Measurements from ENCODE around the gene ADORA3.

Gene ADORA3

DNA sequence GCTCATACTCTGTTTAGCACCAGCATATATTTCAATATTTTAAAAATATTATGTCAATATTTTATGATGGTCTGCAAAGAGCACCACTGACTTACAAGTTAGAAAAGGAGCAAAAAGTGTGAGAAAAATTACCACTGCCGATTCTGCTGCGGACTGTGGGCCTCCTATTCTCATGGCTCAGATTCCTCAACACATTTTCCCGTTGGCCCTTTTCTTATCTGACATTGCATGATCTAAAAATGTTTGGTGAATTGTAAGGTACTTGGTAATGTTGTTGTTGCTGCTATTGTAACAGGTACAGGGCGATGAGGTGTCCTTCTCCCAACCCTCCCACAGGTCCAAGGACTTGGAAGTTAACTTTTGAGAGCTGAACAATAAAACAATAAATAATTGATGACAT is 28.9 kb downstream of the ADORA3 start:
- no peak for DNase-seq (ENCODE audit: low spot score)

DNA sequence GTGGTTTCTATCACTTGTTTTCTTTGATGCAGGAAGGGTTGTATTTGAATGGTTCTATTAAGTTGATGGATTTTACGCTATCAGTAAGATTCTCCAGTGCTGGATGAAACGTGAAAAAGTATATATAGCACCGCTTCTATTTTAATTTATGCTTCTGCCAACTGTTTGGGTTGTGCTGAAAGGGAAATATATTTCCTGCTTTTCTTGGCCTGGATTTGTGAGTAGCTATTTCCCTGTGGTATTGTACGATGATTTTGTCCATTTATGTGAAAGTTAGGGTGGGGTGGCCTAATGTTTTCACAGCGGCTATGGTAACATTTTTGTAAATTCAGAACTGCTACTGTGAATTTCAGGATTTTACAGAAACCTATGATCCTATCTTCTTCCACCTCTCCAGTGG is 29.3 kb downstream of the ADORA3 start:
- no peak for DNase-seq (ENCODE audit: low spot score)

- no peak for DNase-seq (ENCODE audit: low spot score)
Measured at GRCh38 chr1:111471538-111471937, 31.9 kb downstream of the ADORA3 start.

GRCh38 chr1:111471012-111471411 is 32.4 kb downstream of the ADORA3 start:
- peak; percentile 65 for DNase-seq (ENCODE audit: low spot score)

DNA sequence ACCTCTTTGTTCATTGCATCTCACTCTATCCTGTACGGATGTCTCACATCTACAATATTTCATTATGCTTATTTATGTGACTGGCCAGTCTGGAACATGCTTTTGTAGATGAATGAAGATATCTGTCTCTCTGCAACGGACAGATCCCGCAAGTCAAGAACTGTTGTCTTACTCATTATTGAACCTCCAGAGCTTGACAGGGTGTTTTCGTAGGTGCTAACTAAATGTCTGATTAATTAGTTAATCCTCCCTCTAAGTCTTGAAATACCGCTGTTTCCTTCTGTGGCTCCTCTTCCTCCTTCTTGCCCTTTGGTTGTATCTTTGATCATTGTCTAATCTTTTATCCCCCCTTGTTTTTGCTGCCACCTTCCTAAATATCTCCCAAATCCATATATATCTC is 32.8 kb downstream of the ADORA3 start:
- DNase-seq (ENCODE audit: low spot score), result no peak

DNA sequence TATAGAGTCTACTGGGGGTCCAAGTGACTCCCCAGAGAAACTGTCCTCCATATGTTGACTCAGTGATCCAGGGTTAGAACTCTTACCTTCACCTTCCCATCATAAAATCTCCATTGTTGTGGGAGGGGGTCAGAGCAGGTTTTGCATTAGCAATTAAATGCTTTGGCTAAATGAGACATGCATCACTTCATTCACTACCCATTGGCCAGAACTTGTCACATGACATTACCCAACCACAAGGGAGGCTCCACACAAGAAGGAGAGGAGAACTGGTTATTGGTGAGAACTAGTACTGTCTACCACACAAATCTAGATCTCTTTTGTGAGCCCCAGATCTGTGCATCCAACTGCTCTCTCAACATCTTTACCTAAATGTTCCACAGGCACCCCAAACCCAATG is 33.9 kb downstream of the ADORA3 start:
- no peak for DNase-seq (ENCODE audit: low spot score)

DNA sequence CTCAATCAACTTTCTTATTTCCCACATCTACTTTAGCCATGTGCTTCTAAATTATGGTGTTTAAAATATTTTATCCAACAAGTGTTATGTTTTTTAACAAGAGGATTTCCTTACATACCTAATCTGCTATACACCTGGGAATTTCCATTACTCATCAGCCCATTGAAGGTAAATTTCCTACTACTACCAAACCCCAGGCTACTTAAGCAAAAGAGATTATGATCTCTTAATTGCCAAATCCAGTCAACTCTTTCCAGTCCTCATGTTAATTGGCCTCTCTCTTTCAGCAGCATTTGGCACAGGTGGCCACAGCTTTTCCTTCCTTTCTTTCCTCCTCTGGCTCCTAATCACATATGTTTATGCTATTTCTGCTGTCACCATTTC is 34.7 kb downstream of the ADORA3 start:
- DNase-seq (ENCODE audit: low spot score), result no peak

DNA sequence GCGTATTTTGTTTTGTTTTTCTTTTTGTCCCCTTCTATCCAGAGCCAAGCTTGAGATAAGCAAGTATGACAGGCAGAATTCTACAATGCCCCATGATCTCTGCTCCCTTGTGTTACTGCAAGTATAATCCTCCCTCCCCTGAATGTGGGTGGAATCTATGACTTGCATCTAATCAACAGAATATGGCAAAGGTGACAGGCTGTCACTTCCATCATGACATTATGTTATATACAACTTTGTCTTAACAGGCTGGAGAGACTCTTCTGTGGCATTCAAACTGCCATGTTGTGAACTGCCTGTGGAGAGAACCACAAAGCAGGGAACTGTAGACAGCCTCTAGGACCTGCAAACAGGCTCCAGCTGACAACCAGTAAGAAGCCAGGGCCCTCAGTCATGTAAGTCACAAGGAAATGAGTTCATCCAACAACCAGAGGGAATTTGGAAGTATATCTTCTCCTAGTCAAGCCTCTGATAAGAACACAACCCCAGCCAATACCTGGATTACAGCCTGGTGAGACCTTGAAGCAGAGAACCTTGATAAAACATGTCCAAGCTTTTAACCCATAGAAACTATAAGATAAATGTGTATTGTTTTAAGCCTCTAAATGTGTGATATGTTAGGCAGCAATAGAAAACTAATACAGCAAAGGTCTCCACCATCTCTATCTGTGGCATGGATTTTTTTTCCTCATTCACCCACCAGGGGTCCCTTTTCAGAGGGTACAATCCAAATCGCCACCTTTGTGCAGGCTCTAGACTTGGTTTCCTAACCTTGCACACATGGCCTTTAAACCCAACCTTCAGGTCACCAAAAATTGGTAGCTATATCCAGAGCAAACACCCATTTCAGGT is 35.3 kb downstream of the ADORA3 start:
- peak; percentile 28 for DNase-seq (ENCODE audit: low spot score)

GRCh38 chr1:111466480-111466879 is 37.0 kb downstream of the ADORA3 start:
- no peak for DNase-seq (ENCODE audit: low spot score)

GRCh38 chr1:111465754-111466153 is 37.7 kb downstream of the ADORA3 start:
- DNase-seq (ENCODE audit: low spot score), result no peak

DNA sequence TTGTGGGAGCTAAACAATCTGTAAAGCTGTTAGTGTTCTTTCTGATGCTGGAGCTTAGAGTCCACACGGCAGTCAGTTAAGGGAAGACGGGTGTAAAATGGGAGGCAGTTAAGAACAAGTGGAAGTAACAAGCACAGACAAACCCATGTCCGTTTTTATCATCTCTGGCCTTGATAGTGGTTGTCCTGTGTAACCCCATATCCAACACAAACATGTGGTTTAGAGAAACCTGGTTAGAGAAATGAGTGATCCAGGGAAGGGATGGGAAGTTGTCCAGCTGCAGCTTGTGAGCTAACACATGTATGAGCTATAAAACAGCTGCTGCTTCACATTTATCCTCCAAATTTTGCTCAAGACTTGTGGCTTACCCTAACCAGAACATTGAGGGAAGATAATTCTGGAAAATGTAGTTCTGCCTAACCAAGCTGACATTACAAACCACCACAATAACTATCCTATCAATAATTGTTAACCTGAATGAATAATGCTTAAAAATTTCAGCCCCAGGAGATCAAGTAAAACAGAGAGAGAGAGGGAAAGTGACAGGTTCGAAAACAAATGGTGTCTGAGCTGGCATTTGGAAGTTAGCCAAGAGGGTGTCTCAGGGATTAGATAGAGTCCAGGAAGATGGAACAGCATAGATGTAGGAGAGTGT is 40.3 kb downstream of the ADORA3 start:
- no peak for DNase-seq (ENCODE audit: low spot score)

DNA sequence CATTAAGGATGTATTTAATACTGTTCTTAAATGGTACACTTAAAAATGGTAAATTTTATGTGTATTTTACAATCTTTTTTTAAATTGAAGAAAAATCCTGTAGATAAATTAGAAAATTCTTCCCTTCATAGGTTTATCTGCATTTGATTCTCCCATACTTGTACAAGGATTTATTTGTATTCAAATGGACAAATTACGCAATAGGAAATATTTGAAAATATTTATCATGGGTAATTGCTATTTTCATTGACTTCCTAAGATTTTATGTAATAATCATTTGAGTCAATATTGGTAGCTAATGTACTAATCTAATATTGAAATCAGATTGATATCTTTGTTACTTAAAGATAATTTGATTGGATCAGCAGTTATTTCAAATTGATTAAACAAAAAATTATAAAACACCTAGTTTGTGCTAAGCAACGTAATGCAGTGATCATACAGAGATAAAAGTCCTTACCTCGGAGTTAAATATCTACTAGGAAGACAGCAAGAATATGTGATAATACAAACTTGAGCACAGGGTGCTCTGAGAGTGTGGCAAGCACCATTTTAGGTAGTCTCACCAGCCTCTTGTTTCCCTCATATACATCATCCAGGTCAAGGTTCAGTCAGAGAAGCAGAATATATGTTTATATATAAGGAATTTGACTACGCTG is 40.9 kb downstream of the ADORA3 start:
- no peak for DNase-seq (ENCODE audit: low spot score)

DNA sequence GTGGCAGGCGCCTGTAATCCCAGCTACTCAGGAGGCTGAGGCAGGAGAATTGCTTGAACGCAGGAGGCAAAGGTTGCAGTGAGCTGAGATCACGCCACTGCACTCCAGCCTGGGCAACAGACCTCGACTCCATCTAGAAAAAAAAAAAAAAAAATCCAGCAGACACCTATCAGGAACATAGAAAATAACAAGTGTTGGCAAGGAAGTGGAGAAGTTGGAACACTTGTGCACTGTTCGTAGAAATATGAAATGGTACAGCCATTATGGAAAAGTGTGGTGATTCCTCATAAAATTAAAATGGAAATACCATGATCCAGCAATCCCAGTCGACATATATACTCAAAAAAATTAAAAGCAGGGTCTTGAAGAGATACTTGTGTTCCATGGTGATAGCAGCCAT is 41.7 kb downstream of the ADORA3 start:
- no peak for DNase-seq (ENCODE audit: low spot score)

GRCh38 chr1:111455642-111456031 is 47.8 kb downstream of the ADORA3 start:
- DNase-seq (ENCODE audit: low spot score), result no peak

DNA sequence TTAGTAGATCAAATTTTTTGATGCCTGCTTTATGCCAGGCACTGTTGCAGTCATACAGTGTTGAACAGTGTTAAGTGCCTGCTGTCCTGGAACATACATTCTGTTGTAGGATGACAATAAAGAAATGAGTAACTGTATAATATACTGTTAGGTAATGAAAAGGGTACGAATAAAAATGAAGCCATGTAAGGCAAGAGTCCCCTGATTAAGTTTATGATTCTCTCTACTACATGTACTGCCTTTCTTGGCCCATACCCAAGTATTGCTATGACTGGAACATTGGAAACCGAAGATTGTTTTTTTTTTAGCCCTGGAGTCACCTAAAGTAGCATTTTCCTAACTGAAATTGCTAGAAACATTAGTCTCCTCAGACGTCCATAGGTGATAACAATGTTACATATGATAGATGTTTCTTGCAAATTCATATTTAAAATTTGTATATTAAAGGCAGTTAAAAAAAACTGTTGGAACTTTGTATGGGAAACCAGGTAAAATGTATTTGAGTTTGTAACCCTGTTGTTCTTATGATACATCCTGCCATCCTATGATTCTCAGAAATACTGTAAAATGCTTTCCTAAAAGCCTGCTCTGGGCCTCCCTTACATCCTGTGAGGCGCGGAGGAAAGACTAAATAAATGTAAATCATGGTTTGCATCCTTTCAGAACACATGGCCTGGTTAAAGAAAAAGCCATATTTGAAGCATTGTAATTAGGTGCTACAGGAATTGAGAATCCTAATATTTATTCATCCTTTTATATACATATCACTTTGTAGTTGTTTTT is 48.4 kb downstream of the ADORA3 start:
- DNase-seq (ENCODE audit: low spot score), result no peak

- DNase-seq (ENCODE audit: low spot score), result no peak
Measured at GRCh38 chr1:111453706-111454105, 49.7 kb downstream of the ADORA3 start.

DNA sequence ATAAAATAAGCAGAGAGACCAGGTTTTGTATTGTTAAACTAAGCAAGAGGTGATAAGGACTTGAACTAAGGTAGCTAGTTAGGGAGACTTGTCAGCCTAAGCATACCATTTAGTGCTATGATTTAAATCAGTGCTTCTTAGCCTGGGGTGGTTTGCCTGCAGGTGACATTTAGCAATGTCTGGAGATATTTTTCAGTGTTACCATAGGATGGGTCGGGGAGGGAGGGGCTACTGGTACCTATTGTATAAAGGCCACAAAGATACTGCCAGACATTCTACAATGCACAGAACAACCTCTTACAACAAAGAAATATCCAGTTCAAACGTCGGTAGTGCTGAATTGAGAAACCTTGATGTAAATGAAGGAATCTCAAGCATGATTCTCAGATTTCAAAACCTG is 50.9 kb downstream of the ADORA3 start:
- no peak for DNase-seq (ENCODE audit: low spot score)

DNA sequence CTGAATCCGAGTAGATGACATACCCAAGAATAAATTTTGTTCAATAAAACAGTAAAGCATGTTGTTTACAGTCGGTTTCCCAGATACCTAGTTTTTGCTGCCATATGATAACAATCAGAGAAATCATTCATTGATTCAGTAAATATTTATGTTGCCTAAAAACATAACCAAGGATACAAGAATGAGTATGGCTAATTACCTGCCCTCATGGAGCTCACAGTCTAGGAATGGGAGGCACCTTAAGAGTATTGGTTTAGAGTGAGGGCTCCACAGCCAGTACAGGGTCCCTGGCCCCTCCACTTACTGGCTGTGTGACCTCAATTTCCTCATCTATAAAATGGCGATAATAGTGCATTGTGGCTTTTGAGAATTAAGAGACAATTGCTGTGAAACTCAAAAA is 53.2 kb downstream of the ADORA3 start:
- DNase-seq (ENCODE audit: low spot score), result no peak

DNA sequence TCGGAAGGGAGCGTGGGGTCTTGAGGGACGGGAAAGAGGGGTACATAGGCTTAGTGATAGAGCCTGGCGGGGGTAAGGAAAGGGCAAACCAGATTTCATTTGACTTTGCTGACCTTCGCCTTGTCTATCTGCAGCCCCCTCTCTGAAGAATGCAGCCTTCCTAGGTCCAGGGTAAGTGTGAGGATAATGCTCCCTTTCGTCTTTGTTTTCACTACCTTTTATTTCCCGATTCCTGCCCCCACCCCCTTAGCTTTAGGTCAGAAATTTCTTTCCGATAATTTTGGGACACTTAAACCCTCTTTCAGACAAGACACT is 53.8 kb downstream of the ADORA3 start:
- no peak for DNase-seq (ENCODE audit: low spot score)
